Measurements from ENCODE around the gene DNAJB14. TPM values are rescaled to one million over a fixed set of nuclear protein-coding genes. Genes with fewer than 3 reads are reported as not detected.

DNAJB14 gene
- total and polyA plus RNA-seq, 2 donors (not counting 1 experiment from before 2014, with no cell fraction given), result 14.4 to 64.9 TPM

GRCh38 chr4:99857307-99857706 is 89.1 kb downstream of the DNAJB14 start:
- no peak overlapping the region for H2AFZ ChIP-seq (ENCODE audit: insufficient read depth, low read depth, low read length, poor library complexity, severe bottlenecking)
- no peaks in the 10 kb centered on the region for H3K9me3 Mint-ChIP-seq (ENCODE audit: insufficient read depth)
- H3K9me3 ChIP-seq (ENCODE audit: control extremely low read depth in 1 of 3, control insufficient read depth in 2 of 3, insufficient read depth in 1 of 3, low read length in 2 of 3), result no peaks in the 10 kb centered on the region
- ChIA-PET POLR2A (interaction anchor here (1.3 kb wide), 1 partner anchor 41 kb away, joined by 5 read pairs; the partner anchor contains the start of gene DAPP1), CTCF (interaction anchor here (0.7 to 1.8 kb wide), 8 partner anchors 10 to 49 kb away, joined by 3 to 9 read pairs (median 4); partner anchors contain the start of gene DAPP1)
- H3K4me2 ChIP-seq (replicated peaks; ENCODE audit: low read depth, low read length, poor library complexity, severe bottlenecking), result no peak overlapping the region
- TF ChIP-seq EZH2 (IDR thresholded peaks at IDR 0.05; ENCODE audit: borderline replicate concordance, insufficient read depth, low read depth, low read length, poor library complexity, severe bottlenecking), result no peak
- no peak for TF ChIP-seq CTCF (IDR thresholded peaks at IDR 0.05)
- intact Hi-C loops (cut with micrococcal nuclease), result loop anchor here (5.0 kb wide), 1 partner anchor 35 kb away; the partner anchor contains the start of gene LAMTOR3
- H3K27ac ChIP-seq (ENCODE audit: low read length in 2 of 2), result peak overlapping the region in 1 of 2 donors; percentile 84
- peaks cover 81% of the 10 kb centered on the region for H3K79me2 ChIP-seq (ENCODE audit: control insufficient read depth, insufficient read depth, low read length)
- H4K20me1 ChIP-seq (ENCODE audit: control insufficient read depth, insufficient read depth, low read length, poor library complexity, severe bottlenecking), result peaks cover 31% of the 10 kb centered on the region
- no peaks in the 10 kb centered on the region for H3K27me3 ChIP-seq (replicated peaks in 1 of 4; ENCODE audit: control extremely low read depth in 1 of 4, control insufficient read depth in 3 of 4, insufficient read depth in 4 of 4, low read length in 3 of 4)
- H3K9ac ChIP-seq (ENCODE audit: low read length), result no peak overlapping the region
- peak overlapping the region in 1 of 5 experiments; percentile 25 for H3K4me3 ChIP-seq (ENCODE audit: control extremely low read depth in 1 of 5, extremely low read depth in 1 of 5, insufficient read depth in 1 of 5, low read depth in 2 of 5, low read length in 4 of 5)
- peaks cover 30 to 51% of the 10 kb centered on the region in 2 experiments for H3K36me3 ChIP-seq (replicated peaks in 1 of 2; ENCODE audit: control extremely low read depth in 1 of 2, control insufficient read depth in 1 of 2, extremely low read depth in 1 of 2, insufficient read depth in 2 of 2, low read length in 1 of 2)
- no peak for ATAC-seq (ENCODE audit: low read depth)
- no peaks in the 10 kb centered on the region for H3K27me3 Mint-ChIP-seq
- H3K4me1 ChIP-seq (ENCODE audit: control insufficient read depth in 2 of 2, insufficient read depth in 2 of 2, low read length in 2 of 2), result peaks cover 47 to 48% of the 10 kb centered on the region in 2 donors
- H3K27ac Mint-ChIP-seq, result peak overlapping the region; percentile 93
- no CpG with 5 or more reads among the region's 3 CpGs for WGBS (ENCODE audit: insufficient coverage)
- peaks cover 67% of the 10 kb centered on the region for H3K4me1 Mint-ChIP-seq
- DNase-seq, result no peak
- peak overlapping the region; percentile 33 for H3K4me3 Mint-ChIP-seq

GRCh38 chr4:99856166-99856565 is 90.3 kb downstream of the DNAJB14 start:
- 36% methylated on average over 1 of the region's 1 CpG for WGBS (ENCODE audit: insufficient coverage)
- Histone ChIP-seq H3K79me2 (ENCODE audit: control insufficient read depth, insufficient read depth, low read length) (peaks cover 72% of the 10 kb centered on the region), H3K27me3 (replicated peaks in 1 of 4; ENCODE audit: control extremely low read depth in 1 of 4, control insufficient read depth in 3 of 4, insufficient read depth in 4 of 4, low read length in 3 of 4) (no peaks in the 10 kb centered on the region), H3K4me3 (ENCODE audit: control extremely low read depth in 1 of 5, extremely low read depth in 1 of 5, insufficient read depth in 1 of 5, low read depth in 2 of 5, low read length in 4 of 5) (peak overlapping the region in 2 of 5 experiments; percentile 5 to 25), H3K36me3 (replicated peaks in 1 of 2; ENCODE audit: control extremely low read depth in 1 of 2, control insufficient read depth in 1 of 2, extremely low read depth in 1 of 2, insufficient read depth in 2 of 2, low read length in 1 of 2) (peaks cover 21 to 41% of the 10 kb centered on the region in 2 experiments), H3K9me3 (ENCODE audit: control extremely low read depth in 1 of 3, control insufficient read depth in 2 of 3, insufficient read depth in 1 of 3, low read length in 2 of 3) (no peaks in the 10 kb centered on the region), H3K9ac (ENCODE audit: low read length) (no peak overlapping the region), H3K27ac (ENCODE audit: low read length in 2 of 2) (peak overlapping the region; percentile 31 to 84), H4K20me1 (ENCODE audit: control insufficient read depth, insufficient read depth, low read length, poor library complexity, severe bottlenecking) (peaks cover 22% of the 10 kb centered on the region), H2AFZ (ENCODE audit: insufficient read depth, low read depth, low read length, poor library complexity, severe bottlenecking) (no peak overlapping the region), H3K4me1 (ENCODE audit: control insufficient read depth in 2 of 2, insufficient read depth in 2 of 2, low read length in 2 of 2) (peaks cover 42 to 46% of the 10 kb centered on the region in 2 donors), H3K4me2 (replicated peaks; ENCODE audit: low read depth, low read length, poor library complexity, severe bottlenecking) (peak overlapping the region; percentile 55)
- Mint-ChIP-seq H3K4me1 (peaks cover 68% of the 10 kb centered on the region), H3K4me3 (peak overlapping the region; percentile 70), H3K27ac (peak overlapping the region; percentile 93), H3K27me3 (no peaks in the 10 kb centered on the region), H3K9me3 (ENCODE audit: insufficient read depth) (no peaks in the 10 kb centered on the region)
- ChIA-PET POLR2A (interaction anchor here (1.2 to 1.3 kb wide), 2 partner anchors 36 to 40 kb away, joined by 4 to 5 read pairs; partner anchors contain the start of gene DAPP1), CTCF (interaction anchor here (0.9 to 5.8 kb wide), 7 partner anchors 10 to 93 kb away, joined by 3 to 34 read pairs (median 5); partner anchors contain the start of gene DAPP1)
- no peak for TF ChIP-seq CTCF (IDR thresholded peaks at IDR 0.05)
- TF ChIP-seq EZH2 (IDR thresholded peaks at IDR 0.05; ENCODE audit: borderline replicate concordance, insufficient read depth, low read depth, low read length, poor library complexity, severe bottlenecking), result no peak
- DNase-seq, result no peak
- peak; percentile 12 for ATAC-seq (ENCODE audit: low read depth)
- intact Hi-C loops (cut with micrococcal nuclease), result loop anchor here (5.0 kb wide), 1 partner anchor 36 kb away; the partner anchor contains the start of gene LAMTOR3
